NOMO-1 treated with DMSO at 0.1 percent for 48 hours (cell line): ENCODE measurements around the gene XPNPEP2.

Source experiments
- DNase-seq: peaks from one replicate; lab custom pipeline; 2025; ENCODE audit not compliant: unreplicated experiment; lab: John Stamatoyannopoulos, UW

Gene XPNPEP2

DNA sequence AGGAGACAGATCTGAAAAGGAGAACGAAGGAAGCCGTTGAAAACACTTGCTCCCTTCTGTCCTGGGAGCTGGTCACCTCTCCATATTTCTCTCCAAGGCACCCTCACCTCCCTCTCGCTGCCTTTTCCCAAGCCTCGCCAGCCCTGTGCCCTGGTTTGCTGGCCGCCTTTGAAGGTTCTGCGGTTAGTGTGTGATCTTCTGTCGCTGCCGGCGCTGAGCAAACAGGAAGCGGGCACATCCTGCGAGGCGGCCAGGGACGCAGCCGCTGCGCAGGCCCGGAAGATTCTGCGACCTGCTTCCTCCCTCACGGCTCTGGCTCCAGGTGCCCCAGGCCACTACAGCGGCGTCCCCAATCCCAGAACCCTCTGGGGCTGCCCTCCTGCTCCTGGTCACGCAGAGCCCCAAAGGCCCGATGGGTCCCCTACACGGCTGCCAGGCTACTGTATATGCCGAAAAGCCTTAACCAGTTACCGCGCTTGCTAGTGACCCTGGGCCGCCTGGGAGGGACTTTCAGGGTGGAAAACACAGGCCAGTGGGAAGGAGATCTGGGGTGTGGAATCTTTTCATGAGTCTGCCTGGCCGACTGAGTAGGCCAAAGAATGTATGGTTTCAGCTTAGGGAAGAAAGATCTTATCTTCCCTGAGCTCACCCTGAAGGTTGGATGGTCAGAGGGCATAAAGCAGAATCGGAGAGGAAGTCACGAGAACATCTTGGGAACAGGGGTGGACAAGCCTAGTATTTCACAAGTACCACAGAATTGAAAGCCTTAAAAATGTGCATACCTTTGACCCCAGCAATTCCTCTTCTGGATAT, 38.6 kb downstream of the XPNPEP2 start:
- DNase-seq: peak; percentile 70

DNA sequence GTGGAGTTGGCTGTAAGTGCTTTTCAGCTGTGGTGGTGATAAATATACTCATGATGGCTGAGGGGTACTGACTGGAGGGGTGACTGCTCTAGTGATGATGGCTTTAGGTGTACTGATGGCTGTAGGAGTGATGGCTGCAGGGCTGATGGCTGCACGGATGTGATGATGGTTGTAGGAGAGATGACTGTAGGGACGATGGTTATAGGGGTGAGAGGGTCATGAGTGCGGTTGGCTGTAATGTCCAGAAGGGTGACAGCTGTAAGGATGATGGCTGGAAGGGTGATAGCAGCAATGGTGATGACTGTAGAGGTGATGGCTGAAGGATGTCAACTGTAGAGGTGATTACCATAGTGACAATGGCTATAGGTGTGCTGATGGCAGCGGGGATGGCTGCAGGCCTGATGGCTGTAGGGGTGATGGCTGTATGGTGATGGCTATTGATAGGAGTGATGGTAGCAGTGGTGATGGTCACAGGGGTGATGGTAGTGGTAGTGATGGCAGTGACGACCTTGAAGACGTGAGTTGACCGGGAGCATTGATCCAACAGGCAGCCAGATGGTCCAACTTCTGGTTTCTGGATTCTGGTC, 40.4 kb downstream of the XPNPEP2 start:
- no peak for DNase-seq

DNA sequence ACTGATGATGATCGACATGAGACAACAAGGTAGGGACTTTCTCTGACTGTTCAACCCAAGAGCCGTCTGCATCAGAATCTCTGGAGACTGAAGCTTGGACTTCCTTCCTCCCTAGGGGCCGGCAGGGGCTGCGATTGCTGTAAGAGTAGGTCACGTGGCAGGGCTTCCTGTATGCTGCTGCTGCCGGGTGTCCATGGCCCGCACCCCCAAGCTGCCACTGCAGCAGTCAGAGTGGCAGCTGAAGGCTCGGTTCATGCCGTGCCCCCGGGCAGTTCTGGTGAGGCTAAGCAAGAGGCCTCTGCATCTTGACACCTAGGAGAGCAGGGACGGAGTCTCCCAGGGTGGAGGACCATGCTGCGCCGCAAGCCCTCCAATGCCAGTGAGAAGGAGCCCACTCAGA, 41.0 kb downstream of the XPNPEP2 start, which contains the start of gene SASH3:
Gene SASH3, plus strand, starts transcription at position 203 of the 400 bp plus-strand sequence. Its CDS starts 149 bp downstream, at position 352.
- peak; percentile 89 for DNase-seq

DNA sequence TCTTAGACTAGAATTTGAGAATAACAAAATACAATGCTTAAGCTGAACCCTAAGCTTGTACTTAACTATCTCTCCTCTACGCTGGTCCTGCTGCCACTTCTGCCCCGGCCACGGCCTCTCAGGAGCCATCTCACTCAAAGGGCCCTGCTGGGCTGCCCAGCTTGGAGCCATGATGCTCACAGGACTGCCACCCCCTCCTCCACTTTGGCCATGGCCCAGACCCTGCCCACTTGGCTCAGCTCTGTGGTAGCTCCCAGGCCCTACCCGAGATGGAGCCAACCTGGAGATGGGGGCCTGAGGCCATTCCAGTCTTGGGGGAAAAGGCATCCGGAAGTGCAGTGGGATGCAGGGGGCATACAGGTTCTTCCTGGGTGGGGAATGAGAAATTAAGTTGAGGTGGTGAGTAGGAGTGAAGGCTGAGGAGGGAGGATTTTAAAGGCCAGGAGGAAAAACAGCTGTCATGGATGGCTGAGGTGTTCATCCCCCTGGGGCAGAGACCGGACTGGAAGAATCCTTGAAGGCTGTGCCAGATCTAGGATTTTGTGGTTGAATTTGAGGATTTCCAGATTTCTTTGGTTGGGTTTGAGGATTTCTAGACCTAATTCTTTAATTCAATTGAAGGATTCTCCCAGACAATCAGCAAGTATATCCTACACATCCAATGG, 41.8 kb downstream of the XPNPEP2 start:
- no peak for DNase-seq

DNA sequence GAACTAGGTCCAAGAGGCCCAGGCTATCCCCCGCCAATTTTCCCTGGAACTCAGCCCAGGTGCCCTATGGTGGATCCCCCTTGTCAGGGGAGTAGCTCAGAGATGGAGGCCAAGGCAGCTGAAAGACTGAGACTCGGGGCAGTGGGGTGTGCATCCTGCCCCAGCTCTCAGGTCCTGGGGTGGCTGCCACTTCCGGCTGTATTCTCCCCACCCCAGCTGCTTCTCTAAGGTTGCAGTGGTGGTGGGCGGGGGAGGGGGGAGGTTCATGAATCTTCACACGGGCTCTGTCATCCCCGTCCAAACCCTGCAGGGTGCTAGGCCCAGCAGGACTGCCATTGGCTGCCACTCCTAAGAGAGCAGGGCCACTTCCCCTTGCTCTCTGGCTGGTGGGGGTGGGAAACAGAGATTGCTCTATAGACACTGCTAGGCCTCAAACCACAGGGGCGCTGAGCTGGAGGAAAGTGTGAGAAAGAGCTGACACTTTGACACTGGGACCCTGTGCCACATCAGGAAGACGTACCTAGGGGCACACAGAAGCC, 42.4 kb downstream of the XPNPEP2 start:
- peak; percentile 82 for DNase-seq

DNA sequence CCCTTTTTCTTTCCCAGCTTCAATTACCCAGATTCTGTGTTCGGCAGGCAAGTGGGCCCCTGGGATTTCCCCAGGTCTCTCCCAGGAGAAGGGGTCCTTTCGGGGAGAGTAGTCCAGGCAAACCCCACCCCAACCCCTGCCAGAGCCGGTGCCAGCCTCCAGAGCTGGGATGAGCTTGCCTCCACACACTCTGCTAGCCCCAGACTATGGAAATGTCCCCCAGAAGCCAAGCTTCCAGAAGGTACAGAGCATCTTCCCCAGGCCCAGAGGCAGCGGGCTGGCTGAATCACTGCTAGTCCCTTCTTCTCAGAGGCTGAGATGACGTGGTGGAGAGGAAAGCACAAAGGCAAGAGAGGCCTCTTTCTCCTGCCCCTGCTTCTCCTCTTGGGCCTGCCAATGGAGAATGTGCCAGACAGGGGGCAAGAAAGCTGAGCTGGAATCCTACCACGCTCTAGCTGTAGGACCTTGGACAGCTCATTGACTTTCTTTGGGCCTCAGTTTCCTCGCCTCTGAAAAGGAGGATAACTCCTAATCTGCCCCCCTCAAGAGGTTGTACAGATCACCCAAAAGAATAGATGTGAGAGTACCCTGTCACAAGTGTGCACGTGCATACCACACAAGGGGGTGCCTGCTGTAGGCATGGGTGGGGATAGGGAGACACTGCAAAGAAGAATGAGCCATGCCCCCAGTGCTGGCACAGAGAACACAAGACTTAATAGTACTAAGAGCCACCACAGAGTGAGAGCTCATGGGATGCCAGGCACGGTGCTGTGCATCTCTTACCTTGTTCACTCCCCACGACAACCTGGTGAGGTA, 43.1 kb downstream of the XPNPEP2 start:
- no peak for DNase-seq

DNA sequence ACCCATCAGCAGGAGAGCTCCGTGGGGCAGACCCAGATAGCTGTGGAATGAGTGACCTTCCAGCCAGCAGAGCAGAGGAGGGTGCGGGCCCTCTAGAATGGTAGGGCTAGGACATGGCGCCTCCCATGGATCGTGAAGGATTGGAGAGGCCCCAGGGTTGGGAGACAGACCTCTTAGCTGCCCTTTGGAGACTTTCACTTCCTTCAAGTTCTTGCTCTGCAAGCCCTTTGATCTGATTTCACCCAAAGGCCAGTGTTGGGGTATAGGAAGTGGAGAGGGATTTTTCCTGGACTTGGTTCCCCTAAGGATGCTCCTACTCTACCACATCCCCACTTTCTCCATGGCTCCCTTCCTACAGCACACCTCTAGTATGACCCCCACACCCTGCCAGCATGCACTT, 43.9 kb downstream of the XPNPEP2 start:
- DNase-seq: peak; percentile 22

DNA sequence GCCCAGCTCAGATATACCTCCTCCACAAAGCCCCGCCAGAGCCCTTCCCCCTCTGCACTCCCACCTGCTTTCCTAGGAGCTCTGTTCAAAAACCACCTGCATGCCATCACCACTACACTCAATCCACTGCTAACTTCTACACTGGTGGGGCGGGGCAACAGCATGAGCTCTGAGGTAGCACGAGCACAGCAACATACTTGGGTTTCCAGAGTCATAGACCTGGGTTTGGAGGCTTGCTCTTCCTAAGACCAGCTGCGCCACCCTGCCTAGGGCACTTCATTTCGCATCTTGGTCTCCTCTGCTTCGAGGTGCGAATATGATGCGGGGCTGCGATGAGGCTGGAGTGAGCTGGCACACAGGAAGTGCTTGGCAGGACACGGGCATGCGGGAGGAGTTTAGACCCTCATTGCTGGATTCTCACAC, 44.5 kb downstream of the XPNPEP2 start:
- DNase-seq: no peak

DNA sequence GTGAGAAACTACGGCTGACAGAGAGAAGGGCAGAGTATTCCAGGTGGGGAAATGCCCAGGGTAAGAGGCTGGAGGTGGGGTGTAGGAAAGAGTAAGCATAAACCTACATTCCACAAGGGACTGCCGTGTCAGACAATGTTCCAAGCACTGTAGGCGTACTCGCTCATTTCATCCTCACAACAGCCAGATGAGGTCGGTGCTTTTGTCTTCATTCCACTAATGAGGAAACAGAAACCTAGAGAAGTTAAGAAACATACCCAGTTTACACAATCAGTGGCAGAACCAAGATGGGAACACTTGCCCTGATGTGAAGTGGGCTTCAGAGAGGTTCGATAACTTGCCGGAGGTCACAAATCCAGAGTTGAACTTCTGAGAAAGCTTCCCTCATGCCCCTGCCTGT, 45.6 kb downstream of the XPNPEP2 start:
- DNase-seq: peak; percentile 30

DNA sequence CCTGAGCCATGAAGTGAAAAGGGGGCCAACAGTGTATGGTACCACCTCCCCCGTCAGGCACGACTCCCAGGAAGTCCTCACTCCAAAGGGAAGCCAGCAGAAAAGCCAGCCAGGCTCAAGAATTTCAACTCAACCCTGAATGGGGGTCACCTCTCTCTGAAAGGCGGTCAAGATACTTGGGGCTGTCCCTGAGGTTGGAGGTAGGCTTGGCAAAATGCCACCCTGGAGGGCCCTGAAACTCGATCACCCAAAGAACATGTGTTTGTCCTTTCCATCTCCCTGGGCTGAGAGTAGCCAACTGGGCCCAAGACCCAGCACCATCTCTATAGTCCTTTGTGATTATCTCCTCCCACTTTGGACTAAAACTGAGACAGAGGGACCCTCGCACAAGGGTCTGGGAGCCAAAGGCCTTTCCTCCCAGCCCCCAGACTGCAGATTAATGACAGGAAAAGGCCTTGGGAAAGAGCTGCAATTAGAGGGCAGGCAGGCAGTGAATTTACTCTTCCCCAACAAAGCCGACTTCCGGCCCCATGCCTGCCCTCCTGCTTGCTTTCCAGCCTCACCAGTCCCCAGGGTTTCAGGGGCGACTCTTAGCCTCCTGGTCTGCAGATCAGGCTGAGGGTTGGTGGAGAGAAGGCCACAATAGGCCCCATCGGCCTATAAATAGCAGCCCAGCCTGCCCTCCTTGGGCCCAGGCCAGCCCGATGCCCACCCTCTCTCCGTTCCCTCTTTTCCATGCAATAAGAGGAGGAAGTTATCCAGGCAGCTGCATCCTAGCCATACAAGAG, 46.6 kb downstream of the XPNPEP2 start:
- peak; percentile 17 for DNase-seq

DNA sequence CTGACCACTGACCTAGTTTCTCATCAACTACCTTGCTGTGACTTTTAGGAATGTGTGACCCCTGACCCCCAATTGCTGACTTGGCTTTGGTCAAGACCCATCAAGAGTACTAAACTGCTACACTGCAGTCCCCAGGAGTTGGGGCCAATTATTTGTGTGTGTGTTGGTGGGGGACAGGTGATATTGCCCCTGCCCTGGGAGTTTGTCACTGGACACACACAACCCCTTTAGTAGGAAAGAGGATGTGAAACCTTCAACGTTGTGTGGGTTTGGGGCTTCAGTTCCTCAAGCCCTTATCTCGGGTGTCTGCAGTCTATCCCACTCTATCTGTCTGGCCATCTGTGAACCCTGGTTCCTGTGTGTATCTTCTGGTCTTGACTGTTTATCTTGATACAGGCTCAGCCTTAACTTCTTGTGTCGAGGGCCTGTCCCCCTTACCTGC, 47.5 kb downstream of the XPNPEP2 start:
- peak; percentile 78 for DNase-seq

DNA sequence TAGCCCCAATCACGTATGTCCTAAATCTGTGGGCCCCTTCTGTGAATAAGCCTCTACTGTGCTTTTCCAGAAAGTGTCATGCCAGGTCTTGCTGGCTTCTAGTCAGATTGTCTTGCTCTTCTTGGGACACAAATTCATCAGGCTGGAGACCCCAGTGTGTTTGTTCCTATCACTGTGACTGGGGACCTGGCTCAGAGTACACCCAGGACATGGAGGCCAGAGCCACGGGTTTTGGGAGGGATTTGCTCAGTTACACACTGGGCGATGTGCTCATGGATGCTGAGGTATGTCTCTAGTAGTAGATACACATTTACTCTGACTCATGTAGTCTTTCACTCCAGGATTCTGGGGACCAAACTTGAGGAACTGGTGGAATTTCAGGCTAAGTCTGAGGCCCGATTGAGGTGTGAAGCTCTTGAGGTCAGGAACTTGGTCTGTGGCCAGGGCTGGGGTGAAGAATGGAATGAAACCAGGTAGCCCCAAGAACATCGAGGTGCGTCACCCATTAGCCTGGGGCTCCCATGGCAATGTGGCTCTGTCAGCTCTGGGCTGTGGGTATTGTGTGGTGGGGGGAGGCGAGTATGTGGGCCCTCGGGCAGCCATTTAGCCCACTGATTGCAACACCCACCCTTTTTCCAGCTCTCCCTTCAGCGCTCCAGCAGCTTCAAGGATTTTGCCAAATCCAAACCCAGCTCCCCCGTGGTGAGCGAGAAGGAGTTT, 48.7 kb downstream of the XPNPEP2 start:
- no peak for DNase-seq

DNA sequence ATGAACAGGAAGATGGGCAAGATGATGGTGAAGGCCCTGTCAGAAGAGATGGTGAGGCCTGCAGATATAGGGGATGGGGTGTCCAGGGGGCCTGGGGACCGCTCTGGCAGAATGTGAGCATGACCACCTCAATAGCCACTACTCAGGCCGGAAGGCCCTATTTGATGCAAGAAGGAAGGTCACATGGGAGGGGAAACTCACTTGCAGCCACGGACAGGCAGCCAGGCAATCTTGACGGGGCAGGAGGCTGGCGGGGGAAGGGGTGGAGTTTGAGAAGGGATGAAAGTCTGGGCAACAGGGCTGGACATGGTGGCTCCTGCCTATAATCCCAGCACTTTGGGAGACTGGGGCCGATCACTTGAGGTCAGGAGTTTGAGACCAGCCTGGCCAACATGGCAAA, 49.7 kb downstream of the XPNPEP2 start:
- no peak for DNase-seq

DNA sequence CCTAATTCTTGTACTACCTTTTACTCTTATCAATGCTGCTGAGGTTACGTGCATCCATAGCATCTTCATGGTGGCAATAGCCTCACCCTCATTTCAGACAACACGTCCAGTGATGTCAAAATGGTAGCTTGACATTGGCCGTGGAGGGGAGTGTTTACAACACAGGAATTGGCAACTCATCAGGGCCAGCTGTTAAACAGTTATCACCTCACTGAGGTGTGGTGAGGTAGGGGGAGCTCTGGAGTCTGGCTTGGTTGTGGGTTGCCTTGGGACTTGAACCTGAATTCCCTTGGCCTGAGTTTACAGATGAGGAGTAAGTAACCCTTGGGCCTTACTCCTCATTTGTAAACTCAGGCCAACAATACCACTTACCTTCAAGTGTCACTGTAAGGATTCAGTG, 51.4 kb downstream of the XPNPEP2 start:
- DNase-seq: no peak

DNA sequence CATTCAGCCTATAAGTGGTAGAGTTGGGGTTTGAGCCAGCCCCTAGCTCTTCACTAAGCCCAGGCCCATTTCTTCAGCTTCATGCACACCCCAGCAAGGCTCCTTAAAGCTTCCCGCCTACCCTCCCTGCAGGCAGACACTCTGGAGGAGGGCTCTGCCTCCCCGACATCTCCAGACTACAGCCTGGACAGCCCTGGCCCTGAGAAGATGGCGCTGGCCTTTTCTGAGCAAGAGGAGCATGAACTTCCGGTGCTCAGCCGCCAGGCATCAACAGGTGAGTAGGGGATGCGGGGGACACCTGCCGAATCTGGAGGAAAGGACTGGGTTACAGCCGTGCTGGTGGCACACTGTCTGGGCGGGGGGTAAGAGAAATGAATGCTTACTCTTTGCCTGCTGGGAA, 52.0 kb downstream of the XPNPEP2 start:
- no peak for DNase-seq

DNA sequence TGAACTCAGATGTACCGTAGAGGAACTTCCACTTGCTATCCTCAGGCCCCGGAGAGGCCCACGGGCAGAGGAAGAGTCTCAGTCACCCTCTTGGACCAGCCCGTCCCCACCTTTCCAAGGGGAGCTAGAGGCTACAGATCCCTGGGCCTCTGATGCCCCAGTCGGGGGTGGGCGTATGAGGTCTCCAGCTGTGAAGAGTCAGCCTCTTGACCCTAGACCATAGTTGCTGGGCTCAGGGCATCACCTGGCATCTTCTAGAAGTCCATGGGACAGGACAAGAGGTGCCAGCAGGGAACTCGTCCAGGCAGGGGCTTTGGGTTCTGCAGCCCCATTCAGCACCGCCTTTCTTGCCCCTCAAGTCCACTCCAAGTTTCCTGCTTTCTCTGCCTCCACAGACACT, 52.6 kb downstream of the XPNPEP2 start:
- DNase-seq: no peak

DNA sequence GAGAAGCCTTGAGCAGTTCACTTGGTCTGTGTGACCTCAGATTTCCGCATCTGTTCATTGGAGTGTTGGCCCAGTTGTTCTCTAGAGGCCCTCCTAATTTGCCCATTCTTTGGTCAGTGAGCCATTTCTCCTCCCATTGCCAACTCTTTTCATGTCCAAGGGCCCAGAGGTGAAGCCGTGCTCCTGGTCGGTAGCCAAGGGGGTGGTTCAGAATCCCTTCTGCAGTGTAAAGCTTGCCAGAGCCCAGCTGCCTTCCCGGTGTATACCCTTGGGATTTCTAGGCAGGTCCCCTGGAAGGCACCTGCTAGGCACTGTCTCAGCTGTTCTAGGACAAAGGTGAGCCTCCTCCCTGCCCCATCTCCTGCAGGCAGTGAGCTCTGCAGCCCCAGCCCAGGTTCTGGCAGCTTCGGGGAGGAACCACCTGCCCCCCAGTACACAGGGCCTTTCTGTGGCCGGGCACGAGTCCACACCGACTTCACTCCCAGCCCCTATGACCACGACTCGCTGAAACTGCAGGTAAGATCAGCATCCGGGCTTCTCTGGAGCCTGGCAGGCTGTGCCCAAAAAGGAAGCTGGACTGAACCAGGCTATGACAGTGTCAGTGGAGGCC, 53.3 kb downstream of the XPNPEP2 start:
- no peak for DNase-seq

DNA sequence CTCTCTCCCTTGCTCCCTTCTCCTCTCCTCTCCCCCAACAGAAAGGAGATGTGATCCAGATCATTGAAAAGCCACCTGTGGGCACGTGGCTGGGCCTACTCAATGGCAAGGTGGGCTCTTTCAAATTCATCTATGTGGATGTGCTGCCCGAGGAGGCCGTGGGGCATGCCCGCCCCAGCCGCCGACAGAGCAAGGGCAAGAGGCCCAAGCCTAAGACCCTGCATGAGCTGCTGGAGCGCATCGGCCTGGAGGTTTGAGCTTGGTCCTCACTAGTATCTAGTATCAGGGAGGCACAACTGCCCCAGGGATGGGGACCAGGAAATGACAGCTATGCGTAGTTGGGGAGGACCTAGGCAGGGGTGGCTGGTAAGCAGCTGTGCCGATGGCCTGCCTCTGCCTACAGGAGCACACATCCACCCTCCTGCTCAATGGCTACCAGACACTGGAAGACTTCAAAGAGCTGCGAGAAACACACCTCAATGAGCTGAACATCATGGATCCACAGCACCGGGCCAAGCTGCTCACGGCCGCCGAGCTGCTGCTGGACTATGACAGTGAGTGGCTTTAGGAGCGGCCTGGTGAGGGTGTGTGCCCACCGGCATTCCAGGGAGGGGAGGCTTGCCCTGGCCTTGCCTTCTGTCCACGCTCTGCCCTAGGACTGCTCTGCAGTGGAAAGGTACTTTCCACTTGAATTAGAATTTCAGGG, 54.0 kb downstream of the XPNPEP2 start:
- DNase-seq: no peak
